Smooth muscle cell (in vitro differentiated cells): ENCODE data around the gene GRIN3B. TPM values are rescaled to one million over a fixed set of nuclear protein-coding genes. Genes with fewer than 3 reads are reported as not detected.

Source experiments
- DNase-seq: peaks from one replicate; lab custom pipeline; 2025; ENCODE audit not compliant: unreplicated experiment; lab: John Stamatoyannopoulos, UW
- H2AFZ ChIP-seq: fragments of 200-600 bp; sonication (generic); 2 replicates; pipeline ENCODE4 v1.6.0; 2016; ENCODE audit warnings: antibody characterized with exemption, low read depth, mild to moderate bottlenecking
- H3F3A ChIP-seq: fragments of 200-600 bp; sonication (generic); 2 replicates; pipeline ENCODE4 v1.6.0; 2017; ENCODE audit warnings: antibody characterized with exemption, low read depth
- H3K27ac ChIP-seq: fragments of 200-600 bp; sonication (generic); 2 replicates; pipeline ENCODE4 v1.5.1; 2016; ENCODE audit warnings: low read depth, mild to moderate bottlenecking
- H3K27me3 ChIP-seq: fragments of 200-600 bp; sonication (generic); 2 replicates; pipeline ENCODE4 v1.6.1; 2016; ENCODE audit warnings: low read depth, mild to moderate bottlenecking
- H3K36me3 ChIP-seq: fragments of 200-600 bp; sonication (generic); 2 replicates; pipeline ENCODE4 v1.5.1; 2016; ENCODE audit warnings: low read depth
- H3K4me1 ChIP-seq: fragments of 200-600 bp; sonication (generic); 2 replicates; pipeline ENCODE4 v1.5.1; 2016; ENCODE audit warnings: low read depth
- H3K4me2 ChIP-seq: fragments of 200-600 bp; sonication (generic); 2 replicates; pipeline ENCODE4 v1.6.0; 2016; ENCODE audit warnings: mild to moderate bottlenecking
- H3K4me3 ChIP-seq: fragments of 200-600 bp; sonication (generic); 2 replicates; pipeline ENCODE4 v1.5.1; 2016; ENCODE audit warnings: mild to moderate bottlenecking
- H3K79me2 ChIP-seq: fragments of 200-600 bp; sonication (generic); 2 replicates; pipeline ENCODE4 v1.6.0; 2016; ENCODE audit warnings: low read depth, mild to moderate bottlenecking
- H3K9ac ChIP-seq: fragments of 200-600 bp; sonication (generic); 2 replicates; pipeline ENCODE4 v1.6.0; 2016; ENCODE audit warnings: low read depth
- H3K9me3 ChIP-seq: fragments of 200-600 bp; sonication (generic); replicated peaks from 2 replicates; pipeline ENCODE4 v1.5.1; 2016; ENCODE audit warnings: low read depth
- H4K20me1 ChIP-seq: fragments of 200-600 bp; sonication (generic); 2 replicates; pipeline ENCODE4 v1.6.0; 2016; ENCODE audit warnings: low read depth
- WGBS: methylation state at CpG from one replicate; pipeline ENCODE4 v1.1.7; 2016; ENCODE audit warnings: low lambda C conversion rate; 5-methylcytosine and 5-hydroxymethylcytosine counted together
- polyA plus RNA-seq: library from polyadenylated mRNA; unstranded; fragments of >200 nt; fragmentation: Nextera tagmentation; extraction: Ambion mirVana; gene quantifications from 2 replicates; pipeline ENCODE4 v1.2.1, GENCODE V29; 2016
- total RNA-seq: library from RNA; depleted of rRNA; stranded (reverse); fragments of >200 nt; gene quantifications from 2 replicates; pipeline ENCODE4 v1.2.3, GENCODE V29; 2014
- TF ChIP-seq, protein P1 (sequence below): fragments of 200-600 bp; sonication (generic); IDR thresholded peaks from 2 replicates; pipeline ENCODE4 v1.5.1; 2017; ENCODE audit warnings: borderline replicate concordance, mild to moderate bottlenecking, antibody characterized with exemption; ENCODE audit not compliant: insufficient read depth, poor library complexity, severe bottlenecking

GRIN3B gene
- total and polyA plus RNA-seq, 2 experiments from 2014 or later: 1.2 to 12.6 TPM

DNA sequence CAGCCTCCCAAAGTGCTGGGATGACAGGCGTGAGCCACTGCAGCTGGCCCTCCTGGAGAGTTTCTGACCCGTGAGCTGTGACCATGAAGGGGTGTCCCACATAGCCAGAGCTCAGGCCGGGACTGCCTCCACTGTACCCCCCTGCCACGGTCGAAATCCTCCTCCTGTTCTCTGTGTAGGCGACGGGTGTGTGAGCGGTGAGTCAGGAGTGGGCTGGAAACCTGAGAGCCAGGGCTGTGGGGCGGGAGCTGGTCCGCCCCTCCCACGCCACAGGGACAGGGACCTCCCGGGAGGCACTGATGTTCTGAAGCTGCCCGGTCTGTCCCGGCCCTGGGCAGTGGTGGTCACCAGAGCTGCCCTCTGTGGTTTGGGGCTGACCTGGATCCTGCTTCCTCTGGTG lies 12.1 kb upstream of the GRIN3B start:
- H3K9ac ChIP-seq: no peak overlapping the region
- no peak overlapping the region for H3K4me3 ChIP-seq
- 90% methylated on average over 14 of the region's 14 CpGs for WGBS
- no peaks in the 10 kb centered on the region for H3K27me3 ChIP-seq
- no peak overlapping the region for H2AFZ ChIP-seq
- no peaks in the 10 kb centered on the region for H3K36me3 ChIP-seq
- peaks cover 12% of the 10 kb centered on the region for H3K79me2 ChIP-seq
- DNase-seq: no peak
- TF ChIP-seq, protein P1, sequence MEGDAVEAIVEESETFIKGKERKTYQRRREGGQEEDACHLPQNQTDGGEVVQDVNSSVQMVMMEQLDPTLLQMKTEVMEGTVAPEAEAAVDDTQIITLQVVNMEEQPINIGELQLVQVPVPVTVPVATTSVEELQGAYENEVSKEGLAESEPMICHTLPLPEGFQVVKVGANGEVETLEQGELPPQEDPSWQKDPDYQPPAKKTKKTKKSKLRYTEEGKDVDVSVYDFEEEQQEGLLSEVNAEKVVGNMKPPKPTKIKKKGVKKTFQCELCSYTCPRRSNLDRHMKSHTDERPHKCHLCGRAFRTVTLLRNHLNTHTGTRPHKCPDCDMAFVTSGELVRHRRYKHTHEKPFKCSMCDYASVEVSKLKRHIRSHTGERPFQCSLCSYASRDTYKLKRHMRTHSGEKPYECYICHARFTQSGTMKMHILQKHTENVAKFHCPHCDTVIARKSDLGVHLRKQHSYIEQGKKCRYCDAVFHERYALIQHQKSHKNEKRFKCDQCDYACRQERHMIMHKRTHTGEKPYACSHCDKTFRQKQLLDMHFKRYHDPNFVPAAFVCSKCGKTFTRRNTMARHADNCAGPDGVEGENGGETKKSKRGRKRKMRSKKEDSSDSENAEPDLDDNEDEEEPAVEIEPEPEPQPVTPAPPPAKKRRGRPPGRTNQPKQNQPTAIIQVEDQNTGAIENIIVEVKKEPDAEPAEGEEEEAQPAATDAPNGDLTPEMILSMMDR: no peak
- H3F3A ChIP-seq: no peaks in the 10 kb centered on the region
- no peaks in the 10 kb centered on the region for H3K9me3 ChIP-seq
- H3K4me1 ChIP-seq: peaks cover 12% of the 10 kb centered on the region
- no peak overlapping the region for H3K4me2 ChIP-seq
- H4K20me1 ChIP-seq: peaks cover 7% of the 10 kb centered on the region
- H3K27ac ChIP-seq: no peak overlapping the region

DNA sequence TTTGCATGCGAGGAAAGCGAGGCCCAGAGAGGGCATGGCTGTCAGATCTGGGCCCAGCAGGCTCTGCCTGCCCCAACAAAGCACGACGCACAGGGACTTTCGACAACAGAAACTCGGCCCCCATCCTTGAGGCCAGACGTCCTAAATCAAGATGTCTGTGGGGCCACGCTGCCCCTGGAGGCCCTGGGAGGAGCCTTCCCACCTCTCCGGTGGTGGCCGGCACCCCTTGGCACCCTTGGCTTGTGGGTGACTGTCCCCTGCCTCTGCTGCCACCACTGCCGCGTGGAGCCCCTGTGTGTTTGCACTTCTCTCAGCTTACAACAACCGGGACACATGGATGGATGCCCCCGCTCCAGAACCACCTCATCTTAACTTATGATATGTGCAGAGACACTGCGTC lies 11.7 kb upstream of the GRIN3B start:
- H3F3A ChIP-seq: no peaks in the 10 kb centered on the region
- H3K79me2 ChIP-seq: peaks cover 12% of the 10 kb centered on the region
- no peak overlapping the region for H2AFZ ChIP-seq
- no peak overlapping the region for H3K27ac ChIP-seq
- no peak overlapping the region for H3K4me3 ChIP-seq
- DNase-seq: no peak
- no peaks in the 10 kb centered on the region for H3K36me3 ChIP-seq
- peaks cover 7% of the 10 kb centered on the region for H4K20me1 ChIP-seq
- TF ChIP-seq, protein P1: no peak
- H3K27me3 ChIP-seq: no peaks in the 10 kb centered on the region
- H3K4me2 ChIP-seq: no peak overlapping the region
- no peaks in the 10 kb centered on the region for H3K9me3 ChIP-seq
- H3K4me1 ChIP-seq: peaks cover 12% of the 10 kb centered on the region
- no peak overlapping the region for H3K9ac ChIP-seq
- WGBS: 94% methylated on average over 15 of the region's 15 CpGs

DNA sequence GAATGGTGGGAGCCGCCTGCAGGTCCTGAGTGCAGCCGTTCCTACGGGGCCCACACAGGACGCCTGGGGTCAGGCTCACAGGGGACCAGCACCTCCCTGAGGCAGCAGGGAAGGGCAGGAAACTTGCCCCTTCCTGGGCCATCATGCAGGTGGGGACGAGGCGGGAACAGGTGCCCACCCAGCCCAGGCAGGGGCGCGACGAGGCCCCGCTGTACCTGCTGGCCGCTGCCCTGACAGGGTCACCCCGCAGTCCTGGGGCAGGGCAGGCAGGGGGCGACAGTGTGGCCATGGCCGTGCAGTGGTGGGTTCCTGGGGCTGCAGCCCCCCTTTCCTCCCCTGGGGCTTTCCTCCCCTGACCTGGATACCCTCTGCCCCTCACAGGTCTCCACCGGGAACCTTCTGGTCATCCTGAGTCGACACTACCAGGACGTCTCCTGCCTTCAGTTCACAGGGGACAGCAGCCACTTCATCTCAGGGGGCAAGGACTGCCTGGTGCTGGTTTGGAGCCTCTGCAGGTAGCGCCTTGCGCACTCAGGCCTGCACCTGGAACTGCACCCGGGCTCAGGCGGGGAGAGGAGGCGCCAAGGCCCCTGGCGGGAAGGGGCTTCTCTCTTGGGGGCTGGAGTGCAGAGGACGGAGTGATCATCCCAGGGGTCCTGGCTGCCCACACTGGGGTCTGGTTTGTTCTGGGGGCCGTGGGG lies 10.7 kb upstream of the GRIN3B start:
- no peak overlapping the region for H2AFZ ChIP-seq
- H3K27me3 ChIP-seq: no peaks in the 10 kb centered on the region
- TF ChIP-seq, protein P1: no peak
- 96% methylated on average over 25 of the region's 25 CpGs for WGBS
- peaks cover 10% of the 10 kb centered on the region for H3K79me2 ChIP-seq
- no peak for DNase-seq
- H3K9ac ChIP-seq: no peak overlapping the region
- H3F3A ChIP-seq: no peaks in the 10 kb centered on the region
- no peaks in the 10 kb centered on the region for H3K36me3 ChIP-seq
- H3K4me1 ChIP-seq: peaks cover 7% of the 10 kb centered on the region
- H3K9me3 ChIP-seq: no peaks in the 10 kb centered on the region
- H3K4me3 ChIP-seq: no peak overlapping the region
- no peak overlapping the region for H3K27ac ChIP-seq
- peaks cover 7% of the 10 kb centered on the region for H4K20me1 ChIP-seq
- no peak overlapping the region for H3K4me2 ChIP-seq

DNA sequence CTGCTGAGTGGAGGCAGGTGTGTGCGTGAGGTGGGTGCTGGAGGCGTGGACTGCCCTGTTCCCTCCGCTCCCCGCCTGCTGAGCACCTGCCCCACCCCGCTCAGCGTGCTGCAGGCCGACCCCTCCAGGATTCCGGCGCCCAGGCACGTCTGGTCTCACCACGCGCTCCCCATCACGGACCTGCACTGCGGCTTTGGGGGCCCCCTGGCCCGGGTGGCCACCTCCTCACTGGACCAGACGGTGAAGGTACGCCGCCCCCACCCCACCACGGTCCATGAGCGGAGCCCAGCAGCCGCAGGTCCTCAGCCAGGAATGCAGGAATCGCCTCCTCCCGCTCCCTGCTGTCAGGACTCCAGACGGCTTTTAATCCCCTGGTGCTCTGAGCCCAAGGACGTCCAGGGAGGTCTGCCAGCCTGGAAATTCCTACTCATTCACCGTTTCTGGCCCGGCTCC lies 10.1 kb upstream of the GRIN3B start:
- TF ChIP-seq, protein P1: no peak
- H2AFZ ChIP-seq: no peak overlapping the region
- H3K9ac ChIP-seq: no peak overlapping the region
- H3K9me3 ChIP-seq: no peaks in the 10 kb centered on the region
- no peaks in the 10 kb centered on the region for H3K27me3 ChIP-seq
- peaks cover 2% of the 10 kb centered on the region for H4K20me1 ChIP-seq
- H3K4me3 ChIP-seq: no peak overlapping the region
- H3K4me2 ChIP-seq: no peak overlapping the region
- no peaks in the 10 kb centered on the region for H3K36me3 ChIP-seq
- peaks cover 4% of the 10 kb centered on the region for H3K79me2 ChIP-seq
- H3K27ac ChIP-seq: no peak overlapping the region
- H3K4me1 ChIP-seq: peaks cover 2% of the 10 kb centered on the region
- no peak for DNase-seq
- no peaks in the 10 kb centered on the region for H3F3A ChIP-seq
- 82% methylated on average over 16 of the region's 27 CpGs for WGBS
